Peyer's patch (tissue), 4 donors: Measurements from ENCODE around the gene JAGN1.
"Not testable (repeated sequence)": the region's sequence is repeated elsewhere in the genome, so short reads cannot be mapped to it uniquely, and the experiment has no call there.

Experiments
- POLR2A ChIP-seq, 2 donors: fragments of 450-650 bp; IDR thresholded peaks; one replicate each; pipeline ENCODE4 v1.5.1; 2017; ENCODE audit warnings: antibody characterized with exemption in 2 of 2, mild to moderate bottlenecking in 2 of 2, moderate library complexity in 2 of 2
- TF ChIP-seq, protein P1 (sequence below), 6 experiments: fragments of 450-650 bp in 4 of 6; fragments of 200-600 bp in 2 of 6; sonication (generic) in 1 of 6; IDR thresholded peaks; one replicate each; pipeline ENCODE4 v1.5.1; 2017 to 2019; ENCODE audit warnings: antibody characterized with exemption in 6 of 6, mild to moderate bottlenecking in 3 of 6, moderate library complexity in 1 of 6

DNA sequence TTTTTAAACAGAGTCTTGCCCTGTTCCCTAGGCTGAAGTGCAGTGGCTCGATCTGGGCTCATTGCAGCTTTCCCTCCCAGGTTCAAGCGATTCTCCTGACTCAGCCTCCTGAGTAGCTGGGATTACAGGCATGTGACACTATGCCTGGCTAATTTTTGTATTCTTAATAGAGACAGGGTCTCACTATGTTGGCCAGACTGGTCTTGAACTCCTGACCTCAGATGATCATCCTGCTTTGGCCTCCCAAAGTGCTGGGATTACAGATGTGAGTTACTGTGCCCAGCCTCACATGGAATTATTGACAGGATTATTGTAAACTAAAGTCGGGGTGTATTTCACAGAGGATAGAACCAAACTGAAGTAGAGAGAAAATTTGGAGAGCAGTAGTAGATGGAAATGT lies 5.3 kb downstream of the JAGN1 start:
- TF ChIP-seq, protein P1, sequence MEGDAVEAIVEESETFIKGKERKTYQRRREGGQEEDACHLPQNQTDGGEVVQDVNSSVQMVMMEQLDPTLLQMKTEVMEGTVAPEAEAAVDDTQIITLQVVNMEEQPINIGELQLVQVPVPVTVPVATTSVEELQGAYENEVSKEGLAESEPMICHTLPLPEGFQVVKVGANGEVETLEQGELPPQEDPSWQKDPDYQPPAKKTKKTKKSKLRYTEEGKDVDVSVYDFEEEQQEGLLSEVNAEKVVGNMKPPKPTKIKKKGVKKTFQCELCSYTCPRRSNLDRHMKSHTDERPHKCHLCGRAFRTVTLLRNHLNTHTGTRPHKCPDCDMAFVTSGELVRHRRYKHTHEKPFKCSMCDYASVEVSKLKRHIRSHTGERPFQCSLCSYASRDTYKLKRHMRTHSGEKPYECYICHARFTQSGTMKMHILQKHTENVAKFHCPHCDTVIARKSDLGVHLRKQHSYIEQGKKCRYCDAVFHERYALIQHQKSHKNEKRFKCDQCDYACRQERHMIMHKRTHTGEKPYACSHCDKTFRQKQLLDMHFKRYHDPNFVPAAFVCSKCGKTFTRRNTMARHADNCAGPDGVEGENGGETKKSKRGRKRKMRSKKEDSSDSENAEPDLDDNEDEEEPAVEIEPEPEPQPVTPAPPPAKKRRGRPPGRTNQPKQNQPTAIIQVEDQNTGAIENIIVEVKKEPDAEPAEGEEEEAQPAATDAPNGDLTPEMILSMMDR (IDR thresholded peaks at IDR 0.05), result not testable (repeated sequence)
- not testable (repeated sequence) for TF ChIP-seq POLR2A (IDR thresholded peaks at IDR 0.05)
